ENCODE data around the gene PRKD2. TPM values are rescaled to one million over a fixed set of nuclear protein-coding genes. Genes with fewer than 3 reads are reported as not detected.

Gene PRKD2
- total RNA-seq (2022): 45.4 and 48.4 TPM in 2 replicates
- percentile 52 among the genes with signal in this experiment for Bru-seq, nascent RNA
- BruChase-seq, experiment 1, labeled RNA remaining after a 2-hour chase: percentile 59 among the genes with signal in this experiment
- percentile 61 among the genes with signal in this experiment for BruChase-seq, experiment 2, labeled RNA remaining after a 6-hour chase
- long read RNA-seq, transcript PRKD2-201 (18 exons, 3,070 nt): major isoform, 8 of 21 reads
- long read RNA-seq, partial matches to known transcripts: 3 of 21 reads
- long read RNA-seq, other reads (novel, unspliced or antisense): 4 of 21 reads

DNA sequence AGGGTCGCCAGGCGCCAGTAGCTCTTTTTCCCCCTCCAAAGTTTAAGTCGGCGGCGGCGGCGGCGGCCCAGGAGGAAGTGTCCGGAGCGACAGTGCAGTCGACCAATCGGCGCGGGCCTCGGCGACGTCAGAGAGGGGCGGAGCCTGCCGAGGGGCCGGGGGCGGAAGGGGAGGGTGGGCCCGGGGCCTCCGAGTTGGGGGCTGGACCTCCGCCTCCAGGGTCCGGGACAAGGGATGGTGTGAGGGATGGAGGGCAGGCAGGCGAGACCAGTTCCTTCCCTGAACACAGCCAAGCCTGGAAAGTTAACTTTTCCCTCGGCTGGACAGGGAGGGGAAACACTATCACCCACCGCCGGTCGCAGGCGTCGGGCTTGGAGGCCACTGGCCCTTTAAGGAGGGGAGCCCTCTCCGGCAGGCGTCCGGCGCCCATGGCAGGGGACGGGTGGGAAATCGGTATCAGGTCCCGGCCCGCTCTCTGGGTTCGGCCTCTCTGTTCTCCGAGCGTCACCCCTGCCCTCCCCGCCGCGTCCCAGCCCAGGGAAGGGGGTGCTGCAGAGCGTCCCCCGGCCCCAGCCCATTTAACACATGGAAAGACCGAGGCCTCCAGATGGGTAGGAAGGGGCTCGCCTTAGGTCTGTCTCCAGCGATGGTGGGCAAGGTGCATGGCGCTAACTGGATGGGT lies at the start of gene PRKD2:
TSS of gene PRKD2 (minus strand) at position 81 of the 682 bp plus-strand sequence. CDS start 744 bp downstream, outside the sequence.
- Histone ChIP-seq H3K4me3 (ENCODE audit: low read depth, low read length) (peak within 1 kb of the TSS; percentile 88), H3K36me3 (ENCODE audit: control insufficient read depth, insufficient read depth, low read length) (peaks cover 3% of the 10 kb centered on the region; the same call in 1 of the 2 replicates), H3K27me3 (replicated peaks; ENCODE audit: control insufficient read depth, insufficient read depth, low read length) (no peaks in the 10 kb centered on the region), H3K9me3 (no peaks in the 10 kb centered on the region), H3K4me1 (peaks cover 23% of the 10 kb centered on the region)
- ChIA-PET CTCF (interaction anchor here (0.6 to 0.7 kb wide), 2 partner anchors 103 to 326 kb away, joined by 7 to 9 read pairs; no protein-coding TSS in a partner anchor), POLR2A (interaction anchor here (0.6 to 0.7 kb wide), 2 partner anchors 539 to 1454 kb away, joined by 4 to 7 read pairs; partner anchors contain the start of gene CCDC9)
- no peaks in the 10 kb centered on the region for H3K27me3 Mint-ChIP-seq (ENCODE audit: insufficient read depth, unreplicated experiment)
- DNase-seq: peak; percentile 91 to 95
- TF ChIP-seq CTCF (IDR thresholded peaks at IDR 0.05; ENCODE audit: insufficient read depth in 1 of 2, low read depth in 1 of 2, low read length in 1 of 2, severe bottlenecking in 1 of 2, unreplicated experiment in 1 of 2): no peak
- peak within 1 kb of the TSS; percentile 95 for H3K27ac Mint-ChIP-seq (ENCODE audit: unreplicated experiment)
- peaks cover 18% of the 10 kb centered on the region for H3K4me1 Mint-ChIP-seq (ENCODE audit: low read depth, unreplicated experiment)
- H3K36me3 Mint-ChIP-seq (ENCODE audit: insufficient read depth, unreplicated experiment): peaks cover 61% of the 10 kb centered on the region
- no peaks in the 10 kb centered on the region for H3K9me3 Mint-ChIP-seq (ENCODE audit: unreplicated experiment)
- H3K4me3 Mint-ChIP-seq (ENCODE audit: unreplicated experiment): peak within 1 kb of the TSS; percentile 99
- TSS peak; percentile 56 for BruUV-seq (replicated peaks)
- intact Hi-C loops (cut with micrococcal nuclease; ENCODE audit: unreplicated experiment): no loop called here

DNA sequence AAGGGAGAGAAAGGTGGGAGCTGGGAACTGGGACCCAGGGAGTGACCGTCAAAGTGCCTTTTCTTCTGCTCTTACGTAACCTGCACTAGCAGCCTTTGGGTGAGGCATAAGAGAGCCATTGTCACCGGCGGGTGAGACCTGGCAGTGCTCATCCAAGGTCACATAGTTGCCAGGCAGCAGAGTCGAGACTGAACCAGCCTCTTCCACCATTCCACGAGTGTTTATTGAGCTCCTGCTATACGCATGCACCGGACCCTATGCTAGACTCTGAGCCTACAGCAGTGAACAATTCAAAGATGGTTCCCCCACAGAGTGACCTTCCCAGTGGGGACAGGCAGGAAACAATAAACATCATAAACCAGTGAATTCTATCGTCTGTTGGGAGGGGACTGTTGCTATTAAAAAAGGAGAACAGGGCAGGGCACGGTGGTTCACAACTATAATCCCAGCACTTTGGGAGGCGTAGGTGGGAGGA lies 47.9 kb upstream of the PRKD2 start:
- H3K4me1 ChIP-seq: peaks cover 10% of the 10 kb centered on the region
- H3K4me3 ChIP-seq (ENCODE audit: low read depth, low read length): no peak overlapping the region
- TF ChIP-seq CTCF (IDR thresholded peaks at IDR 0.05; ENCODE audit: insufficient read depth in 1 of 2, low read depth in 1 of 2, low read length in 1 of 2, severe bottlenecking in 1 of 2, unreplicated experiment in 1 of 2): no peak
- CTCF ChIA-PET: interaction anchor here (1.0 to 3.4 kb wide), 3 partner anchors 16 to 76 kb away, joined by 3 to 9 read pairs (median 3); no protein-coding TSS in a partner anchor
- Mint-ChIP-seq H3K27me3 (ENCODE audit: insufficient read depth, unreplicated experiment) (no peaks in the 10 kb centered on the region), H3K27ac (ENCODE audit: unreplicated experiment) (no peak overlapping the region), H3K4me3 (ENCODE audit: unreplicated experiment) (no peak overlapping the region), H3K36me3 (ENCODE audit: insufficient read depth, unreplicated experiment) (no peaks in the 10 kb centered on the region), H3K4me1 (ENCODE audit: low read depth, unreplicated experiment) (peaks cover 12% of the 10 kb centered on the region), H3K9me3 (ENCODE audit: unreplicated experiment) (no peaks in the 10 kb centered on the region)
- no peaks in the 10 kb centered on the region for H3K9me3 ChIP-seq
- POLR2A ChIA-PET: interaction anchor here (0.6 kb wide), 1 partner anchor 19 kb away, joined by 8 read pairs; no protein-coding TSS in a partner anchor
- intact Hi-C loops (cut with micrococcal nuclease; ENCODE audit: unreplicated experiment): no loop called here
- H3K27me3 ChIP-seq (replicated peaks; ENCODE audit: control insufficient read depth, insufficient read depth, low read length): no peaks in the 10 kb centered on the region
- no peak for DNase-seq
- BruUV-seq (replicated peaks): no TSS peak
- no peaks in the 10 kb centered on the region for H3K36me3 ChIP-seq (ENCODE audit: control insufficient read depth, insufficient read depth, low read length)

DNA sequence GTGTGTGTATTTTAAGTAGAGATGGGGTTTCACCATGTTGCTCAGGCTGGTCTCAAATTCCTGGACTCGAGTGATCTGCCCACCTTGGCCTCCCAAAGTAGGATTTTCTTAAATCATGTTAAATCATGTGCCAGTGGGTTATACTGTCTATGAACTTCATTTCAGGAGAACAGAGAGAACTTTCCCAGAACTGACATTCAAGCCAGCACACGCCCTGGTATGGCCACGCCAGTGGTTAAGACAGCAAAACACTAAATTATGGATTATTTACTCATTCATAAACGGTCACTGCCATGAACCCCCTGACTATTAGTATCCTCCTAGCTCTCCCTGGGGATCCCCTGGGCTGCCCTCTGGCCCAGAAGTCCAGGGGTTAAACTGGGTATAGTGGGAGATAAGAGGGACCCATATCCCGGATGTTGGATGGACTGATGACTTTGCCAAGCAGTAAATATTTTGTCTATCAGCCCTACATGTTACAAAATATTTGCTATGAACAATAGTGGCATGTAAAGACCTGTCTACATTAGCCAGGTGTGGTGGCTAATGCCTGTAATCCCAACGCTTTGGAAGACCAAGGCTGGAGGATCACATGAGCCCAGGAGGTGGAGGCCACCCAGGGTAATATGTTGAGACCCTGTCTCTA lies 45.5 kb upstream of the PRKD2 start:
- Mint-ChIP-seq H3K4me1 (ENCODE audit: low read depth, unreplicated experiment) (no peaks in the 10 kb centered on the region), H3K9me3 (ENCODE audit: unreplicated experiment) (no peaks in the 10 kb centered on the region), H3K36me3 (ENCODE audit: insufficient read depth, unreplicated experiment) (no peaks in the 10 kb centered on the region), H3K27me3 (ENCODE audit: insufficient read depth, unreplicated experiment) (no peaks in the 10 kb centered on the region), H3K27ac (ENCODE audit: unreplicated experiment) (no peak overlapping the region), H3K4me3 (ENCODE audit: unreplicated experiment) (no peak overlapping the region)
- H3K36me3 ChIP-seq (ENCODE audit: control insufficient read depth, insufficient read depth, low read length): no peaks in the 10 kb centered on the region
- intact Hi-C loops (cut with micrococcal nuclease; ENCODE audit: unreplicated experiment): no loop called here
- CTCF ChIA-PET: interaction anchor here (0.6 kb wide), 1 partner anchor 28 kb away, joined by 4 read pairs; no protein-coding TSS in a partner anchor
- no peaks in the 10 kb centered on the region for H3K27me3 ChIP-seq (replicated peaks; ENCODE audit: control insufficient read depth, insufficient read depth, low read length)
- TF ChIP-seq CTCF (IDR thresholded peaks at IDR 0.05; ENCODE audit: insufficient read depth in 1 of 2, low read depth in 1 of 2, low read length in 1 of 2, severe bottlenecking in 1 of 2, unreplicated experiment in 1 of 2): no peak
- no peaks in the 10 kb centered on the region for H3K4me1 ChIP-seq
- POLR2A ChIA-PET: no interaction called here
- DNase-seq: no peak
- no peaks in the 10 kb centered on the region for H3K9me3 ChIP-seq
- BruUV-seq (replicated peaks): no TSS peak
- H3K4me3 ChIP-seq (ENCODE audit: low read depth, low read length): no peak overlapping the region
